22Rv1 (cell line): ENCODE results near the gene BPIFA2.

ENCODE experiments used
- ZFX ChIP-seq: fragments of 450-650 bp; IDR thresholded peaks from 2 replicates; pipeline ENCODE4 v1.6.1; 2017; ENCODE audit warnings: antibody characterized with exemption, borderline replicate concordance
- TF ChIP-seq, protein P1 (sequence below): fragments of 450-650 bp; IDR thresholded peaks from 2 replicates; pipeline ENCODE4 v1.5.1; 2017; ENCODE audit warnings: mild to moderate bottlenecking

- TF ChIP-seq, protein P1, sequence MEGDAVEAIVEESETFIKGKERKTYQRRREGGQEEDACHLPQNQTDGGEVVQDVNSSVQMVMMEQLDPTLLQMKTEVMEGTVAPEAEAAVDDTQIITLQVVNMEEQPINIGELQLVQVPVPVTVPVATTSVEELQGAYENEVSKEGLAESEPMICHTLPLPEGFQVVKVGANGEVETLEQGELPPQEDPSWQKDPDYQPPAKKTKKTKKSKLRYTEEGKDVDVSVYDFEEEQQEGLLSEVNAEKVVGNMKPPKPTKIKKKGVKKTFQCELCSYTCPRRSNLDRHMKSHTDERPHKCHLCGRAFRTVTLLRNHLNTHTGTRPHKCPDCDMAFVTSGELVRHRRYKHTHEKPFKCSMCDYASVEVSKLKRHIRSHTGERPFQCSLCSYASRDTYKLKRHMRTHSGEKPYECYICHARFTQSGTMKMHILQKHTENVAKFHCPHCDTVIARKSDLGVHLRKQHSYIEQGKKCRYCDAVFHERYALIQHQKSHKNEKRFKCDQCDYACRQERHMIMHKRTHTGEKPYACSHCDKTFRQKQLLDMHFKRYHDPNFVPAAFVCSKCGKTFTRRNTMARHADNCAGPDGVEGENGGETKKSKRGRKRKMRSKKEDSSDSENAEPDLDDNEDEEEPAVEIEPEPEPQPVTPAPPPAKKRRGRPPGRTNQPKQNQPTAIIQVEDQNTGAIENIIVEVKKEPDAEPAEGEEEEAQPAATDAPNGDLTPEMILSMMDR: no peak
- no peak for TF ChIP-seq ZFX
These were observed 19.9 kb upstream of the BPIFA2 start for GRCh38 chr20:33148040-33148439.
